NCI-H1930 (cell line): Measurements from ENCODE around the gene MERTK.
"Not testable (repeated sequence)": the region's sequence is repeated elsewhere in the genome, so short reads cannot be mapped to it uniquely, and the experiment has no call there.

Experiments
- DNase-seq, 2 experiments: peaks; one replicate each; lab custom pipeline; 2025; lab: John Stamatoyannopoulos, UW

The MERTK gene

GRCh38 chr2:111910609-111911277, 12.3 kb downstream of the MERTK start:
- no peak for DNase-seq

- not testable (repeated sequence) for DNase-seq
Observed at GRCh38 chr2:111911295-111911977, 13.0 kb downstream of the MERTK start.

- DNase-seq, result no peak
Observed at GRCh38 chr2:111912547-111912946, 14.1 kb downstream of the MERTK start.

- no peak for DNase-seq
Observed at GRCh38 chr2:111917106-111917505, 18.7 kb downstream of the MERTK start.

- no peak for DNase-seq
Observed at GRCh38 chr2:111918383-111918806, 20.0 kb downstream of the MERTK start.

- DNase-seq, result no peak
Observed at GRCh38 chr2:111919365-111919764, 21.0 kb downstream of the MERTK start.

GRCh38 chr2:111919794-111920608, 21.6 kb downstream of the MERTK start:
- DNase-seq, result no peak

GRCh38 chr2:111923276-111923804, 24.9 kb downstream of the MERTK start:
- DNase-seq, result no peak

GRCh38 chr2:111924617-111925107, 26.3 kb downstream of the MERTK start:
- no peak for DNase-seq

- no peak for DNase-seq
Observed at GRCh38 chr2:111927723-111928122, 29.3 kb downstream of the MERTK start.

GRCh38 chr2:111930409-111930808, 32.0 kb downstream of the MERTK start:
- no peak for DNase-seq

GRCh38 chr2:111930875-111931274, 32.5 kb downstream of the MERTK start:
- DNase-seq, result no peak

GRCh38 chr2:111932841-111933291, 34.5 kb downstream of the MERTK start:
- DNase-seq, result no peak

GRCh38 chr2:111933900-111934299, 35.5 kb downstream of the MERTK start:
- DNase-seq, result not testable (repeated sequence)

GRCh38 chr2:111936881-111937280, 38.5 kb downstream of the MERTK start:
- DNase-seq, result no peak

GRCh38 chr2:111938392-111938791, 40.0 kb downstream of the MERTK start:
- no peak for DNase-seq

- DNase-seq, result no peak
Observed at GRCh38 chr2:111940333-111941196, 42.2 kb downstream of the MERTK start.

- no peak for DNase-seq
Observed at GRCh38 chr2:111941531-111941930, 43.1 kb downstream of the MERTK start.

- DNase-seq, result no peak
Observed at GRCh38 chr2:111944531-111945210, 46.3 kb downstream of the MERTK start.

GRCh38 chr2:111945444-111946293, 47.3 kb downstream of the MERTK start:
- no peak for DNase-seq
